Neural cell (in vitro differentiated cells): Measurements from ENCODE around the gene TXNIP. TPM values are rescaled to one million over a fixed set of nuclear protein-coding genes. Genes with fewer than 3 reads are reported as not detected.

Source experiments
- H2AFZ ChIP-seq: fragments of 200-600, 300-800 bp; sonication (generic), shearing (Covaris generic); 2 replicates; pipeline ENCODE4 v1.6.0; 2014; ENCODE audit warnings: low read depth, mild to moderate bottlenecking, antibody characterized with exemption, low read length, moderate library complexity
- H3F3A ChIP-seq: fragments of 200-600 bp; shearing (Covaris generic); 2 replicates; pipeline ENCODE4 v1.6.1; 2016; ENCODE audit warnings: mild to moderate bottlenecking, moderate library complexity, mixed read lengths, antibody characterized with exemption, low read length; ENCODE audit not compliant: insufficient read depth, poor library complexity, severe bottlenecking
- H3K27ac ChIP-seq: fragments of 200-600, 300-800 bp; sonication (generic), shearing (Covaris generic); 2 replicates; pipeline ENCODE4 v1.5.1; 2014; ENCODE audit warnings: mild to moderate bottlenecking, low read length, moderate library complexity
- H3K27me3 ChIP-seq: fragments of 300-800, 200-600 bp; sonication (generic), shearing (Covaris generic); 2 replicates; pipeline ENCODE4 v1.6.0; 2014; ENCODE audit warnings: mild to moderate bottlenecking, low read depth, low read length, moderate library complexity; ENCODE audit not compliant: insufficient read depth
- H3K36me3 ChIP-seq: fragments of 300-800, 200-600 bp; sonication (generic), shearing (Covaris generic); 2 replicates; pipeline ENCODE4 v1.5.1; 2014; ENCODE audit warnings: mild to moderate bottlenecking, antibody characterized with exemption, low read length, moderate library complexity; ENCODE audit not compliant: insufficient read depth
- H3K4me2 ChIP-seq: fragments of 300-800, 200-600 bp; sonication (generic), shearing (Covaris generic); 2 replicates; pipeline ENCODE4 v1.6.0; 2014; ENCODE audit warnings: mild to moderate bottlenecking, low read length
- H3K4me3 ChIP-seq: fragments of 300-800, 200-600 bp; sonication (generic), shearing (Covaris generic); 2 replicates; pipeline ENCODE4 v1.5.1; 2014; ENCODE audit warnings: mild to moderate bottlenecking, low read length, moderate library complexity
- H3K79me2 ChIP-seq: fragments of 200-600 bp; shearing (Covaris generic); replicated peaks from 2 replicates; pipeline ENCODE4 v1.6.0; 2014; ENCODE audit warnings: mild to moderate bottlenecking, low read length, moderate library complexity; ENCODE audit not compliant: insufficient read depth
- H3K9ac ChIP-seq: fragments of 300-800, 200-600 bp; sonication (generic), shearing (Covaris generic); 2 replicates; pipeline ENCODE4 v1.6.1; 2016; ENCODE audit warnings: mild to moderate bottlenecking, low read length, mixed read lengths
- H3K9me2 ChIP-seq: fragments of 200-600 bp; shearing (Covaris generic); 2 replicates; pipeline ENCODE4 v1.6.1; 2016; ENCODE audit warnings: mild to moderate bottlenecking, low read length, mixed read lengths; ENCODE audit not compliant: insufficient read depth
- H3K9me3 ChIP-seq: fragments of 200-600, 300-800 bp; sonication (generic), shearing (Covaris generic); 2 replicates; pipeline ENCODE4 v1.6.1; 2016; ENCODE audit warnings: mild to moderate bottlenecking, mixed run types, low read length, moderate library complexity, mixed read lengths
- H4K20me1 ChIP-seq: fragments of 200-600 bp; shearing (Covaris generic); 2 replicates; pipeline ENCODE4 v1.6.1; 2016; ENCODE audit warnings: mild to moderate bottlenecking, mixed run types; ENCODE audit not compliant: insufficient read depth
- EP300 ChIP-seq: fragments of 450-650 bp; conservative IDR thresholded peaks from 2 replicates; pipeline ENCODE4 v1.6.1; 2014; ENCODE audit warnings: antibody characterized with exemption, mild to moderate bottlenecking, moderate library complexity; ENCODE audit not compliant: poor library complexity, severe bottlenecking
- EZH2 ChIP-seq: fragments of 200-600, 300-800 bp; shearing (Covaris generic), sonication (generic); IDR thresholded peaks from 2 replicates; pipeline ENCODE4 v1.6.1; 2014; ENCODE audit warnings: antibody characterized with exemption, low read length, borderline replicate concordance, mild to moderate bottlenecking; ENCODE audit not compliant: insufficient read depth, poor library complexity, severe bottlenecking
- MXI1 ChIP-seq: fragments of 450-650 bp; conservative IDR thresholded peaks from 2 replicates; pipeline ENCODE4 v1.6.1; 2014; ENCODE audit warnings: antibody characterized with exemption, mild to moderate bottlenecking; ENCODE audit not compliant: poor library complexity, severe bottlenecking
- POLR2AphosphoS5 ChIP-seq: IDR thresholded peaks from 2 replicates; pipeline ENCODE4 v1.6.1; 2012
- RAD21 ChIP-seq: fragments of 450-650 bp; conservative IDR thresholded peaks from 2 replicates; pipeline ENCODE4 v1.6.1; 2014; ENCODE audit warnings: antibody characterized with exemption, mild to moderate bottlenecking, moderate library complexity
- SMC3 ChIP-seq: fragments of 450-650 bp; conservative IDR thresholded peaks from 2 replicates; pipeline ENCODE4 v1.6.1; 2014; ENCODE audit warnings: antibody characterized with exemption, mild to moderate bottlenecking, moderate library complexity; ENCODE audit not compliant: poor library complexity
- TAF1 ChIP-seq: IDR thresholded peaks from 2 replicates; pipeline ENCODE4 v1.6.1; 2012; ENCODE audit warnings: low read depth
- polyA plus RNA-seq: library from polyadenylated mRNA; depleted of rRNA; stranded (reverse); fragments of >200 nt; gene quantifications from 2 replicates; pipeline ENCODE4 v1.2.3, GENCODE V29; 2014
- TF ChIP-seq, protein P1 (sequence below): fragments of 450-650 bp; IDR thresholded peaks from 2 replicates; pipeline ENCODE4 v1.5.1; 2014; ENCODE audit warnings: antibody characterized with exemption, mild to moderate bottlenecking, moderate library complexity; ENCODE audit not compliant: poor library complexity, severe bottlenecking
- TF ChIP-seq, protein P2 (sequence below): IDR thresholded peaks from 2 replicates; pipeline ENCODE4 v1.6.1; 2012; ENCODE audit warnings: borderline replicate concordance

The TXNIP gene
- polyA plus RNA-seq, 1 donor from 2014 or later: 140 TPM

GRCh38 chr1:145999321-146000024 is 3.1 kb upstream of the TXNIP start:
- H3K4me2 ChIP-seq: no peak overlapping the region
- TF ChIP-seq RAD21 (no peak), TAF1 (no peak), SMC3 (no peak), POLR2AphosphoS5 (no peak), MXI1 (no peak), EP300 (no peak), EZH2 (no peak)
- TF ChIP-seq, protein P1, sequence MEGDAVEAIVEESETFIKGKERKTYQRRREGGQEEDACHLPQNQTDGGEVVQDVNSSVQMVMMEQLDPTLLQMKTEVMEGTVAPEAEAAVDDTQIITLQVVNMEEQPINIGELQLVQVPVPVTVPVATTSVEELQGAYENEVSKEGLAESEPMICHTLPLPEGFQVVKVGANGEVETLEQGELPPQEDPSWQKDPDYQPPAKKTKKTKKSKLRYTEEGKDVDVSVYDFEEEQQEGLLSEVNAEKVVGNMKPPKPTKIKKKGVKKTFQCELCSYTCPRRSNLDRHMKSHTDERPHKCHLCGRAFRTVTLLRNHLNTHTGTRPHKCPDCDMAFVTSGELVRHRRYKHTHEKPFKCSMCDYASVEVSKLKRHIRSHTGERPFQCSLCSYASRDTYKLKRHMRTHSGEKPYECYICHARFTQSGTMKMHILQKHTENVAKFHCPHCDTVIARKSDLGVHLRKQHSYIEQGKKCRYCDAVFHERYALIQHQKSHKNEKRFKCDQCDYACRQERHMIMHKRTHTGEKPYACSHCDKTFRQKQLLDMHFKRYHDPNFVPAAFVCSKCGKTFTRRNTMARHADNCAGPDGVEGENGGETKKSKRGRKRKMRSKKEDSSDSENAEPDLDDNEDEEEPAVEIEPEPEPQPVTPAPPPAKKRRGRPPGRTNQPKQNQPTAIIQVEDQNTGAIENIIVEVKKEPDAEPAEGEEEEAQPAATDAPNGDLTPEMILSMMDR: no peak
- TF ChIP-seq, protein P2, sequence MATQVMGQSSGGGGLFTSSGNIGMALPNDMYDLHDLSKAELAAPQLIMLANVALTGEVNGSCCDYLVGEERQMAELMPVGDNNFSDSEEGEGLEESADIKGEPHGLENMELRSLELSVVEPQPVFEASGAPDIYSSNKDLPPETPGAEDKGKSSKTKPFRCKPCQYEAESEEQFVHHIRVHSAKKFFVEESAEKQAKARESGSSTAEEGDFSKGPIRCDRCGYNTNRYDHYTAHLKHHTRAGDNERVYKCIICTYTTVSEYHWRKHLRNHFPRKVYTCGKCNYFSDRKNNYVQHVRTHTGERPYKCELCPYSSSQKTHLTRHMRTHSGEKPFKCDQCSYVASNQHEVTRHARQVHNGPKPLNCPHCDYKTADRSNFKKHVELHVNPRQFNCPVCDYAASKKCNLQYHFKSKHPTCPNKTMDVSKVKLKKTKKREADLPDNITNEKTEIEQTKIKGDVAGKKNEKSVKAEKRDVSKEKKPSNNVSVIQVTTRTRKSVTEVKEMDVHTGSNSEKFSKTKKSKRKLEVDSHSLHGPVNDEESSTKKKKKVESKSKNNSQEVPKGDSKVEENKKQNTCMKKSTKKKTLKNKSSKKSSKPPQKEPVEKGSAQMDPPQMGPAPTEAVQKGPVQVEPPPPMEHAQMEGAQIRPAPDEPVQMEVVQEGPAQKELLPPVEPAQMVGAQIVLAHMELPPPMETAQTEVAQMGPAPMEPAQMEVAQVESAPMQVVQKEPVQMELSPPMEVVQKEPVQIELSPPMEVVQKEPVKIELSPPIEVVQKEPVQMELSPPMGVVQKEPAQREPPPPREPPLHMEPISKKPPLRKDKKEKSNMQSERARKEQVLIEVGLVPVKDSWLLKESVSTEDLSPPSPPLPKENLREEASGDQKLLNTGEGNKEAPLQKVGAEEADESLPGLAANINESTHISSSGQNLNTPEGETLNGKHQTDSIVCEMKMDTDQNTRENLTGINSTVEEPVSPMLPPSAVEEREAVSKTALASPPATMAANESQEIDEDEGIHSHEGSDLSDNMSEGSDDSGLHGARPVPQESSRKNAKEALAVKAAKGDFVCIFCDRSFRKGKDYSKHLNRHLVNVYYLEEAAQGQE: no peak
- H3K27me3 ChIP-seq: no peaks in the 10 kb centered on the region
- no peaks in the 10 kb centered on the region for H3F3A ChIP-seq
- no peak overlapping the region for H3K9ac ChIP-seq
- H3K36me3 ChIP-seq: peaks cover 5% of the 10 kb centered on the region
- H2AFZ ChIP-seq: no peak overlapping the region
- H3K27ac ChIP-seq: no peak overlapping the region
- peaks cover 18% of the 10 kb centered on the region for H4K20me1 ChIP-seq
- H3K9me3 ChIP-seq: no peaks in the 10 kb centered on the region
- H3K79me2 ChIP-seq: peaks cover 27% of the 10 kb centered on the region
- H3K9me2 ChIP-seq: no peaks in the 10 kb centered on the region
- no peak overlapping the region for H3K4me3 ChIP-seq

- H3K4me2 ChIP-seq: peak overlapping the region; percentile 85
- TF ChIP-seq, protein P2: no peak
- TF ChIP-seq SMC3: no peak
- no peak for TF ChIP-seq MXI1
- no peak for TF ChIP-seq EZH2
- no peak for TF ChIP-seq POLR2AphosphoS5
- TF ChIP-seq TAF1: no peak
- no peak for TF ChIP-seq RAD21
- no peak for TF ChIP-seq EP300
- TF ChIP-seq, protein P1: no peak
- H3K9ac ChIP-seq: peak overlapping the region; percentile 68
- H3K36me3 ChIP-seq: peaks cover 21% of the 10 kb centered on the region
- H3K79me2 ChIP-seq: peaks cover 45% of the 10 kb centered on the region
- H2AFZ ChIP-seq: no peak overlapping the region
- peaks cover 36% of the 10 kb centered on the region for H4K20me1 ChIP-seq
- H3F3A ChIP-seq: peaks cover 3% of the 10 kb centered on the region
- no peaks in the 10 kb centered on the region for H3K9me3 ChIP-seq
- no peaks in the 10 kb centered on the region for H3K27me3 ChIP-seq
- no peaks in the 10 kb centered on the region for H3K9me2 ChIP-seq
- H3K27ac ChIP-seq: peak overlapping the region; percentile 78
- peak overlapping the region; percentile 79 for H3K4me3 ChIP-seq
Measured at GRCh38 chr1:145997718-145998023, 1.3 kb upstream of the TXNIP start.
